Keratinocyte (primary cell): ENCODE measurements around the gene TDRD9.

Experiments used
- EZH2 ChIP-seq: IDR thresholded peaks from one replicate; pipeline ENCODE4 v1.6.1; 2012; ENCODE audit warnings: inconsistent platforms, mild to moderate bottlenecking, low read length, moderate library complexity
- TF ChIP-seq, protein P1 (sequence below), 3 experiments: IDR thresholded peaks in 1 of 3; conservative IDR thresholded peaks in 1 of 3; optimal IDR thresholded peaks in 1 of 3; 2 replicates in 2 of 3; 3 replicates in 1 of 3; pipeline versions ENCODE3 to v1.5.1; 2011; ENCODE audit warnings: low read length in 3 of 3, mild to moderate bottlenecking in 3 of 3, moderate library complexity in 2 of 3, control low read depth in 1 of 3, inconsistent platforms in 1 of 3; ENCODE audit not compliant: insufficient read depth in 2 of 3; ENCODE audit errors: extremely low read depth in 1 of 3

DNA sequence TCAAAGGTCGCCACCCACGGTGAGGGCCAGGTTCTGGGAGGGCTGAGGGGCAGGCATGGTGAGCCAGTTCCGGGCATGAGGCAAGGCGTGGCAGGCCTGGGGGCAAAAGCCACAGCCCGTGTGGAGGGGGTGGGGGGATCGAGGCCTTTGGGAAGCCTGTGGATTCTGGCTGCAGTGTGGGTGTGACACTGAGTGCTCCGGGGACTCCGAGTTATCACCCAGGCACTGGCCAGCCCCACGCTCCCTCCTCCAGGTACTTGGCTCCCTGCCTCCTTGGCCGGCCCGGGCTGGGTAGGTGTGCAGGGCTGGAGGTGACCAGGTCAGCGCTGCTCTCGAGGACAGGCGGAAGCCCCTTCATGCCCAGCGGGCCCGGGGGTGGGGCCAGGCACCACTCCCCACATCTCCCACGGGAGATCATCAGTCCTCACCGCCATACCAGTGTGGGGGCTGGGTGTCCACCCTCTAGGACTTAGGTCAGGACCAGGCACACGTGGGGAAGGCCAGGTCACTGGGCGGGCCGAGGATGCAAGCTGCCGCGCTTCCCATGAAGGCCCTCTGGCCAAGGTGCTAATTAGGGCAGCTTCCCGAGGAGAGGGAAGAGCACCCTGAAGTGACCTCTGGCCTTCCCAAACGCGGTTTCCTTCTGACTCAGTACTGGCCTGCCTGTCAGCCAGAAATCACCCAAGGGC lies 34.1 kb upstream of the TDRD9 start:
- TF ChIP-seq, protein P1, sequence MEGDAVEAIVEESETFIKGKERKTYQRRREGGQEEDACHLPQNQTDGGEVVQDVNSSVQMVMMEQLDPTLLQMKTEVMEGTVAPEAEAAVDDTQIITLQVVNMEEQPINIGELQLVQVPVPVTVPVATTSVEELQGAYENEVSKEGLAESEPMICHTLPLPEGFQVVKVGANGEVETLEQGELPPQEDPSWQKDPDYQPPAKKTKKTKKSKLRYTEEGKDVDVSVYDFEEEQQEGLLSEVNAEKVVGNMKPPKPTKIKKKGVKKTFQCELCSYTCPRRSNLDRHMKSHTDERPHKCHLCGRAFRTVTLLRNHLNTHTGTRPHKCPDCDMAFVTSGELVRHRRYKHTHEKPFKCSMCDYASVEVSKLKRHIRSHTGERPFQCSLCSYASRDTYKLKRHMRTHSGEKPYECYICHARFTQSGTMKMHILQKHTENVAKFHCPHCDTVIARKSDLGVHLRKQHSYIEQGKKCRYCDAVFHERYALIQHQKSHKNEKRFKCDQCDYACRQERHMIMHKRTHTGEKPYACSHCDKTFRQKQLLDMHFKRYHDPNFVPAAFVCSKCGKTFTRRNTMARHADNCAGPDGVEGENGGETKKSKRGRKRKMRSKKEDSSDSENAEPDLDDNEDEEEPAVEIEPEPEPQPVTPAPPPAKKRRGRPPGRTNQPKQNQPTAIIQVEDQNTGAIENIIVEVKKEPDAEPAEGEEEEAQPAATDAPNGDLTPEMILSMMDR (optimal IDR thresholded peaks at IDR 0.05 in 1 of 3, IDR thresholded peaks at IDR 0.05 in 1 of 3, conservative IDR thresholded peaks at IDR 0.05 in 1 of 3; ENCODE audit: extremely low read depth in 1 of 3, insufficient read depth in 2 of 3, low read length in 3 of 3), result no peak
- TF ChIP-seq EZH2, result no peak
